ENCODE results near the gene PEX10. TPM values are rescaled to one million over a fixed set of nuclear protein-coding genes. Genes with fewer than 3 reads are reported as not detected.
A peak's percentile ranks its signal among the peaks of the same experiment; 100 is the strongest.

The PEX10 gene
- total RNA-seq, 2 donors from 2014 or later = 18.1 to 26.5 TPM

DNA sequence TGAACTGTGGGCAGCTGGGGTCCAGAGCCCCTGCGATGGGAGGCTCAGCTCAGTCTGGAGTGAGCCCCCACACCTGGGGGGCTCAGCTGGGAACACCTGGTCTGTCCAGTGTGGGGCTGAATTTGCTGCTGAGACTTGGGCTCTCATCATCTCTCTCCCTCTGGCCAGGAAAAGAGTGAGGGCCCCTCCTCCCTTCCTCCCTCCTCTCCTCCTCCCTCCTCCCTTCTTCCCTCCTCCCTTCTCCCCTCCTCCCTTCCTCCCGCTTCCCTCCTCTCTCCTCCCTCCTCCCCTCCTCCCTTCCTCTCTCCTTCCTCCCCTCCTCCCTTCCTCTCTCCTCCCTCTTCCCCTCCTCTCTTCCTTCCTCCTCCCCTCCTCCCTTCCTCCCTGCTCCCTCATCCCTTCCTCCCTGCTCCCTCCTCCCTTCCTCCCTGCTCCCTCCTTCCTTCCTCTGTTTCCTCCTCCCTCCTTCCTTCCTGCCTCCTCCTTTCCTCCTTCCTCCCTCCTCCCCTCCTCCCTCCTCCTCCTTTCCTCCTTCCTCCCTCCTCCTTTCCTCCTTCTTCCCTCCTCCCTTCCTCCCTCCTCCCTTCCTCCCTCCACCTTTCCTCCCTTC lies 23.5 kb upstream of the PEX10 start:
- intact Hi-C loops (cut with DNase I) = no loop called here
- WGBS, 2 donors = 37 to 40% methylated on average over 2 of the region's 2 CpGs
- DNase-seq = no peak
- Histone ChIP-seq H3K36me3 (replicated peaks in 1 of 2; ENCODE audit: insufficient read depth in 1 of 2, low read depth in 2 of 2) (no peaks in the 10 kb centered on the region), H3K27ac (no peak overlapping the region), H3K4me1 (no peaks in the 10 kb centered on the region), H3K9me3 (no peaks in the 10 kb centered on the region), H3K27me3 (no peaks in the 10 kb centered on the region), H3K4me3 (no peak overlapping the region)
- TF ChIP-seq, protein P1, sequence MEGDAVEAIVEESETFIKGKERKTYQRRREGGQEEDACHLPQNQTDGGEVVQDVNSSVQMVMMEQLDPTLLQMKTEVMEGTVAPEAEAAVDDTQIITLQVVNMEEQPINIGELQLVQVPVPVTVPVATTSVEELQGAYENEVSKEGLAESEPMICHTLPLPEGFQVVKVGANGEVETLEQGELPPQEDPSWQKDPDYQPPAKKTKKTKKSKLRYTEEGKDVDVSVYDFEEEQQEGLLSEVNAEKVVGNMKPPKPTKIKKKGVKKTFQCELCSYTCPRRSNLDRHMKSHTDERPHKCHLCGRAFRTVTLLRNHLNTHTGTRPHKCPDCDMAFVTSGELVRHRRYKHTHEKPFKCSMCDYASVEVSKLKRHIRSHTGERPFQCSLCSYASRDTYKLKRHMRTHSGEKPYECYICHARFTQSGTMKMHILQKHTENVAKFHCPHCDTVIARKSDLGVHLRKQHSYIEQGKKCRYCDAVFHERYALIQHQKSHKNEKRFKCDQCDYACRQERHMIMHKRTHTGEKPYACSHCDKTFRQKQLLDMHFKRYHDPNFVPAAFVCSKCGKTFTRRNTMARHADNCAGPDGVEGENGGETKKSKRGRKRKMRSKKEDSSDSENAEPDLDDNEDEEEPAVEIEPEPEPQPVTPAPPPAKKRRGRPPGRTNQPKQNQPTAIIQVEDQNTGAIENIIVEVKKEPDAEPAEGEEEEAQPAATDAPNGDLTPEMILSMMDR (IDR thresholded peaks at IDR 0.05) = no peak
- TF ChIP-seq POLR2A (IDR thresholded peaks at IDR 0.05) = no peak
- ATAC-seq = no peak

DNA sequence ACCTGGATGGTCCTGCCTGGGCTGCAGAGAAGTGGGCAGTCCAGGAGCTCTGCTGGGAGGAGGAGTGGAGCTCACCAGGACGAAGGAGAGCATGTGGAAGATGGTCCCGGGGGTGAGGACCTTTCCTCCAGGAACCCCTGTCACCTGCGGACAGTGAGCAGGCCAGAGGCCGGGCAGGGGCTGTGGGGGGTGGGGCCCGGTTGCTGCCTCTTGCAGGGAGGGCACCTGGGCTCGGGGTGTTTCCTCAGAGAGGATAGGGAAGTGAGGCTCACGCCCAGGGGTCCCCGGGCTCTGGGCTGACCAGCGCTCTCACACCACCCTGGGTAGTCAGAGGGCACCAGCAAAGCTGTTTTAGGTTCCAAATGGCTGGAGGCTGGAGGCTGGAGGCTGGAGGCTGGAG lies 22.7 kb upstream of the PEX10 start:
- no peaks in the 10 kb centered on the region for H3K36me3 ChIP-seq (replicated peaks in 1 of 2; ENCODE audit: insufficient read depth in 1 of 2, low read depth in 2 of 2)
- no peak for TF ChIP-seq POLR2A (IDR thresholded peaks at IDR 0.05)
- TF ChIP-seq, protein P1 (IDR thresholded peaks at IDR 0.05) = no peak
- no peaks in the 10 kb centered on the region for H3K4me1 ChIP-seq
- ATAC-seq = peak; percentile 21
- 40 to 41% methylated on average over 1 to 9 of the region's 9 CpGs for WGBS, 2 donors
- H3K4me3 ChIP-seq = no peak overlapping the region
- DNase-seq = no peak
- no peak overlapping the region for H3K27ac ChIP-seq
- H3K27me3 ChIP-seq = no peaks in the 10 kb centered on the region
- no peaks in the 10 kb centered on the region for H3K9me3 ChIP-seq
- intact Hi-C loops (cut with DNase I) = no loop called here

DNA sequence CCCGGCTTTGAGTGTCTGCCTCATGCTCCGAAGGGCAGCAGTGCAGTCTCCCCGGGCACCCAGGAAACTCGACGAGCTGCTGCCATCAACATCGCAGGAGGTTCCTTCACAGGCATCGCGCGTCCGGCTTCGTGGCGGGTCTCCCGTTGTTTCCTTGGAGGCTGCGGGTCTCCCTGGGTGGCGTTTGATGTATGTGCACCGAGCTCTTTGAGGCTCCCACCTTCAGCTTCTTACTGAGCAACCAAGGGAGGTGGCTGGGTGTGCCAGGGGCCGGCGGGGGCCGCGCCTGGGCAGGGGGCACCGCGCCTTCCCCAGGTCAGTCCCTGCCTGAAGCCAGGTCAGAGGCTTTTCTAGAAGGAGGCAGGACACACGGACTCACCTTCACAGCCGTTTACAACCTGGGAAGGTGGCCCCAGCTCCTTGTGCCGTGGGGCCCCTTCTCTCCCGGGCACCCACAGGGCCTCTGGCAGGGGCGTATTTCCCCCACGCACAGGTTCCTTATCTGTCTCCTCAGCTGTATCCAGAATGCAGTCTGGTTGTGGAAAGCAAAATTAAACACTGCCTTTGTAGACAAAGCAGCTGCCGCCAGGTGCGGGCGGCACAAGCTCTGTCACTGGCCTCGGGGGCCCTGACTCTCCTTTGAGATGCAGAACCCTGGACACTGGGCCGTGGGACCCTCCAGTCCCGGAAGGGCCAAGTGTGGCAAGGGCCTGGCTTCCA lies 21.7 kb upstream of the PEX10 start:
- no peak for ATAC-seq
- no peaks in the 10 kb centered on the region for H3K9me3 ChIP-seq
- no peaks in the 10 kb centered on the region for H3K27me3 ChIP-seq
- no peak for DNase-seq
- WGBS, 2 donors = 32 to 56% methylated on average over 22 to 34 of the region's 34 CpGs
- H3K4me1 ChIP-seq = no peaks in the 10 kb centered on the region
- H3K4me3 ChIP-seq = no peak overlapping the region
- intact Hi-C loops (cut with DNase I) = no loop called here
- no peaks in the 10 kb centered on the region for H3K36me3 ChIP-seq (replicated peaks in 1 of 2; ENCODE audit: insufficient read depth in 1 of 2, low read depth in 2 of 2)
- TF ChIP-seq POLR2A (IDR thresholded peaks at IDR 0.05) = no peak
- TF ChIP-seq, protein P1 (IDR thresholded peaks at IDR 0.05) = no peak
- no peak overlapping the region for H3K27ac ChIP-seq

DNA sequence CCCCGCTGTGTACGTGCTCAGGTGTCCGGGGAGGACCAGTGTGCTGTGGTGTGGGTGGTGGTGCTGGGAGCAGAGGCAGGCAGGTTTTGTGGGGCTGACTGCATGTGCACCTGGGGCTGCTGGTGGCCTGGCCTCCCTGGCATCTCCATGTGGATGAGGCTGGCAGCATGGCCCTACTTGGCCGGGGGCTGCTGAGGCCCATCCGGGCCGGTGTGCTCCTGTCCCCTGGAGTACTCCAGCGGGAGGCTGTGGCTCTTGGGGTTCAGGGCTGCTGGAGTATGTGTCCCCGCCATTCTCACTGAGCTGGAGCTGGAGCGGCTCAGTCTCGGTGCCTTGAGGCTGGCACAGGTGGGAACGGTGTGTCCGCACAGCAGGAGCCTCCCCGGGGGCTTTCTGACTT lies 20.8 kb upstream of the PEX10 start:
- WGBS, 2 donors = 55 to 62% methylated on average over 5 to 13 of the region's 13 CpGs
- DNase-seq (no peak), ATAC-seq (no peak)
- TF ChIP-seq POLR2A (IDR thresholded peaks at IDR 0.05) = no peak
- TF ChIP-seq, protein P1 (IDR thresholded peaks at IDR 0.05) = no peak
- Histone ChIP-seq H3K36me3 (replicated peaks in 1 of 2; ENCODE audit: insufficient read depth in 1 of 2, low read depth in 2 of 2) (no peaks in the 10 kb centered on the region), H3K9me3 (no peaks in the 10 kb centered on the region), H3K4me3 (no peak overlapping the region), H3K27me3 (no peaks in the 10 kb centered on the region), H3K27ac (no peak overlapping the region), H3K4me1 (no peaks in the 10 kb centered on the region)
- intact Hi-C loops (cut with DNase I) = no loop called here

DNA sequence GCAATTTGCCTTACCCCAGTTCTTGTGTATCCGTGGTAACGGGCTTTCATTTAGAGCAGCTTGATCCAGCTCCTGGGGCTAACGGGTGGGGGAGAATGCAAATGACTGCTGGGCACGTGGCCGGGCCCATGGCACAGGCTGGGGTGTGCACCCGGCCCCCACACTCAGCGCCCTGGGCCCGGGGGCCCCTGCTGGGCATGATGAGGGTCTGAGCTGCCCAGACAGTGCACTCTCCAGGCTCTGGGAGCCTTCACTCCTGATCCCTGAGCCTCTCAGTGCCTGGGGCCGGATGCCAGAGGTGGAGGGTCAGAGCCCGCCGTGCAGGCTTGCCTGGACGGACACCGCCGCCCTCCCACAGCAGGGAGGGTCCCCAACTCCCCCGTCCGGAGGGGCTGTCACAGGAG lies 20.1 kb upstream of the PEX10 start:
- no peak overlapping the region for H3K27ac ChIP-seq
- 18 to 40% methylated on average over 2 to 13 of the region's 16 CpGs for WGBS, 2 donors
- TF ChIP-seq POLR2A (IDR thresholded peaks at IDR 0.05) = no peak
- TF ChIP-seq, protein P1 (IDR thresholded peaks at IDR 0.05) = no peak
- ATAC-seq = no peak
- no peaks in the 10 kb centered on the region for H3K9me3 ChIP-seq
- no peaks in the 10 kb centered on the region for H3K27me3 ChIP-seq
- intact Hi-C loops (cut with DNase I) = no loop called here
- no peak overlapping the region for H3K4me3 ChIP-seq
- H3K36me3 ChIP-seq (replicated peaks in 1 of 2; ENCODE audit: insufficient read depth in 1 of 2, low read depth in 2 of 2) = no peaks in the 10 kb centered on the region
- no peak for DNase-seq
- no peaks in the 10 kb centered on the region for H3K4me1 ChIP-seq
